K562 (cell line): ENCODE measurements around the gene GABARAPL2. TPM values are rescaled to one million over a fixed set of nuclear protein-coding genes. Genes with fewer than 3 reads are reported as not detected.
A peak's percentile ranks its signal among the peaks of the same experiment; 100 is the strongest.

ENCODE experiments used
- ARHGAP35 ChIP-seq: fragments of 450-650 bp; IDR thresholded peaks from 2 replicates; pipeline ENCODE4 v1.6.1; 2018; ENCODE audit not compliant: partially characterized antibody
- MGA ChIP-seq: fragments of 450-650 bp; IDR thresholded peaks from 2 replicates; pipeline ENCODE4 v1.6.1; 2016; ENCODE audit warnings: mild to moderate bottlenecking, moderate library complexity
- NR2C2 ChIP-seq, 2 experiments: fragments of 200-800 bp in 1 of 2; sonication (Bioruptor generic) in 1 of 2; sonication (generic) in 1 of 2; formaldehyde crosslinking in 1 of 2; IDR thresholded peaks; 2 replicates each; pipeline versions ENCODE4 v1.6.1 to v1.8.0; 2016 to 2022; ENCODE audit warnings: mild to moderate bottlenecking in 1 of 2, missing compliant biosample characterization in 1 of 2, missing genetic modification characterization in 1 of 2, missing genetic modification reagents in 1 of 2
- SIN3B ChIP-seq: fragments of 450-650 bp; IDR thresholded peaks from 2 replicates; pipeline ENCODE4 v1.6.1; 2017; ENCODE audit warnings: low read depth, mild to moderate bottlenecking, moderate library complexity
- SMAD1 ChIP-seq: fragments of 150-350 bp; IDR thresholded peaks from 2 replicates; pipeline ENCODE4 v1.6.1; 2014; ENCODE audit warnings: low read length, low read depth; ENCODE audit not compliant: partially characterized antibody
- SPI1 ChIP-seq: IDR thresholded peaks from 2 replicates; pipeline ENCODE4 v1.6.1; 2011; ENCODE audit warnings: low read depth, low read length, control low read depth, borderline replicate concordance
- THRB ChIP-seq: fragments of 450-650 bp; formaldehyde crosslinking; conservative IDR thresholded peaks from 2 replicates; pipeline ENCODE4 v1.4.0; 2022; ENCODE audit warnings: mild to moderate bottlenecking, missing genetic modification characterization
- ZNF197 ChIP-seq: fragments of 200-800 bp; sonication (Bioruptor generic); IDR thresholded peaks from 2 replicates; pipeline ENCODE4 v1.6.1; 2016; ENCODE audit warnings: low read depth, missing genetic modification characterization, missing compliant biosample characterization
- polyA plus RNA-seq, 8 experiments: library from polyadenylated mRNA; depleted of rRNA in 4 of 8; stranded (reverse) in 5 of 8; unstranded in 3 of 8; fragments of >200 nt; fragmentation: Nextera tagmentation in 2 of 8; fragmentation: Illumina TruSeq in 1 of 8; extraction: Ambion mirVana in 2 of 8; extraction: Trizol in 1 of 8; gene quantifications; 2 replicates each; pipeline versions ENCODE4 v1.2.1 to v1.2.3, GENCODE V29; 2011 to 2014; ENCODE audit warnings: inconsistent platforms in 1 of 8, missing spikeins in 1 of 8
- total RNA-seq, 7 experiments: library from RNA; depleted of rRNA in 6 of 7; stranded (reverse); fragments of >200 nt in 6 of 7; fragmentation: Illumina TruSeq in 2 of 7; extraction: Trizol in 2 of 7; gene quantifications; 2 replicates each; pipeline versions ENCODE4 v1.2.1 to v1.2.3, GENCODE V29; 2011 to 2021; ENCODE audit warnings: low replicate concordance in 1 of 7
- TF ChIP-seq, protein P1 (sequence below): fragments of 150-350 bp; IDR thresholded peaks from 2 replicates; pipeline ENCODE4 v1.6.1; 2014; ENCODE audit warnings: low read depth, mild to moderate bottlenecking, low read length, borderline replicate concordance

GABARAPL2 gene
- total and polyA plus RNA-seq, 9 of the 15 experiments (the other 6 are each of a cell fraction or from before 2014, with no cell fraction given), result 42.1 to 288 (median 91.8) TPM

GRCh38 chr16:75622761-75623605 lies 56.8 kb downstream of the GABARAPL2 start, which contains the start of gene ADAT1 (continued):
- TF ChIP-seq THRB, result no peak
- peak; percentile 24; the same call in 1 of the 2 replicates for TF ChIP-seq SIN3B
- no peak for TF ChIP-seq NR2C2 (CRISPR knock-in tag; IDR thresholded peaks at IDR 0.05)
- peak; percentile 78 for TF ChIP-seq NR2C2 (tag; IDR thresholded peaks at IDR 0.05)
- peak; percentile 70; the same call in 1 of the 2 replicates for TF ChIP-seq ZNF197 (CRISPR knock-in tag)
- peak; percentile 23 for TF ChIP-seq SMAD1
- TF ChIP-seq, protein P1, sequence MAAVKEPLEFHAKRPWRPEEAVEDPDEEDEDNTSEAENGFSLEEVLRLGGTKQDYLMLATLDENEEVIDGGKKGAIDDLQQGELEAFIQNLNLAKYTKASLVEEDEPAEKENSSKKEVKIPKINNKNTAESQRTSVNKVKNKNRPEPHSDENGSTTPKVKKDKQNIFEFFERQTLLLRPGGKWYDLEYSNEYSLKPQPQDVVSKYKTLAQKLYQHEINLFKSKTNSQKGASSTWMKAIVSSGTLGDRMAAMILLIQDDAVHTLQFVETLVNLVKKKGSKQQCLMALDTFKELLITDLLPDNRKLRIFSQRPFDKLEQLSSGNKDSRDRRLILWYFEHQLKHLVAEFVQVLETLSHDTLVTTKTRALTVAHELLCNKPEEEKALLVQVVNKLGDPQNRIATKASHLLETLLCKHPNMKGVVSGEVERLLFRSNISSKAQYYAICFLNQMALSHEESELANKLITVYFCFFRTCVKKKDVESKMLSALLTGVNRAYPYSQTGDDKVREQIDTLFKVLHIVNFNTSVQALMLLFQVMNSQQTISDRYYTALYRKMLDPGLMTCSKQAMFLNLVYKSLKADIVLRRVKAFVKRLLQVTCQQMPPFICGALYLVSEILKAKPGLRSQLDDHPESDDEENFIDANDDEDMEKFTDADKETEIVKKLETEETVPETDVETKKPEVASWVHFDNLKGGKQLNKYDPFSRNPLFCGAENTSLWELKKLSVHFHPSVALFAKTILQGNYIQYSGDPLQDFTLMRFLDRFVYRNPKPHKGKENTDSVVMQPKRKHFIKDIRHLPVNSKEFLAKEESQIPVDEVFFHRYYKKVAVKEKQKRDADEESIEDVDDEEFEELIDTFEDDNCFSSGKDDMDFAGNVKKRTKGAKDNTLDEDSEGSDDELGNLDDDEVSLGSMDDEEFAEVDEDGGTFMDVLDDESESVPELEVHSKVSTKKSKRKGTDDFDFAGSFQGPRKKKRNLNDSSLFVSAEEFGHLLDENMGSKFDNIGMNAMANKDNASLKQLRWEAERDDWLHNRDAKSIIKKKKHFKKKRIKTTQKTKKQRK, result no peak
- peak; percentile 89 for TF ChIP-seq MGA
- TF ChIP-seq ARHGAP35, result peak; percentile 86
- TF ChIP-seq SPI1, result peak; percentile 45; the same call in 1 of the 2 replicates
